Measurements from ENCODE around the gene SASH1. TPM values are rescaled to one million over a fixed set of nuclear protein-coding genes. Genes with fewer than 3 reads are reported as not detected.

Gene SASH1
- total RNA-seq, 4 donors from 2014 or later: 132 to 238 (median 160) TPM

GRCh38 chr6:148452876-148453275 lies 110.2 kb downstream of the SASH1 start:
- H3K4me1 ChIP-seq: peaks cover 0 to 23% (median 0%) of the 10 kb centered on the region in 4 donors
- WGBS, 2 donors: 83% methylated on average over 14 to 16 of the region's 16 CpGs
- no peaks in the 10 kb centered on the region for H3K9me3 ChIP-seq
- no peak overlapping the region for H3K4me3 ChIP-seq
- peaks cover 0 to 4% (median 0%) of the 10 kb centered on the region in 3 donors for H3K36me3 ChIP-seq
- DNase-seq (ENCODE audit: low spot score in 2 of 2): no peak
- no peak overlapping the region for H3K27ac ChIP-seq
- TF ChIP-seq EP300 (IDR thresholded peaks at IDR 0.05) (no peak), CTCF (IDR thresholded peaks at IDR 0.05) (no peak), POLR2A (IDR thresholded peaks at IDR 0.05) (no peak)
- no peaks in the 10 kb centered on the region for H3K27me3 ChIP-seq

GRCh38 chr6:148453906-148454305 lies 111.3 kb downstream of the SASH1 start:
- Histone ChIP-seq H3K4me3 (no peak overlapping the region), H3K27ac (no peak overlapping the region), H3K36me3 (peaks cover 0 to 4% (median 0%) of the 10 kb centered on the region in 3 donors), H3K9me3 (no peaks in the 10 kb centered on the region), H3K4me1 (peaks cover 0 to 23% (median 0%) of the 10 kb centered on the region in 4 donors), H3K27me3 (no peaks in the 10 kb centered on the region)
- no peak for DNase-seq (ENCODE audit: low spot score in 2 of 2)
- TF ChIP-seq POLR2A (IDR thresholded peaks at IDR 0.05) (no peak), EP300 (IDR thresholded peaks at IDR 0.05) (no peak), CTCF (IDR thresholded peaks at IDR 0.05) (no peak)
- WGBS, 2 donors: 96 to 99% methylated on average over 4 to 7 of the region's 7 CpGs

DNA sequence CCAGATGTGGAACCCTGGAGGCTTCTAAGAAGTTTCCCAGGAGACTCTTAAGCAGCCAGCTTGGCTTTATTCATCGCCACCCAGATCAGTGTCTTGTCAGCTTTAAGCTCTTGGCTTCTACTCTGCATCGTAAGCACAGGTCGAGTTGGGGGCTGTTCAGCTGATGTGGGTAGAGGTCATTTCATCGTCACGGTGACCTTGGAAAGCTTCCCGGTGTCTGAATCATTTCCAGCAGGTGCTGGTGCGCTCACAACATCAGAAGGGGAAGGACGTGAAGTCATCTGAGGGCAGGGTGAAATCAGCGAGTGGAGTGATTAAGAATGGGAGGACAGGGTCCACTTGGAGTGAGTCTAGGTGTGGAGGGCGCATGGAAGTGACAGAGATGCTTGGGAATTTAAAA lies 112.6 kb downstream of the SASH1 start:
- DNase-seq (ENCODE audit: low spot score in 2 of 2): no peak
- Histone ChIP-seq H3K27ac (peak overlapping the region in 1 of 4 donors; percentile 67), H3K9me3 (no peaks in the 10 kb centered on the region), H3K36me3 (peaks cover 0 to 6% (median 0%) of the 10 kb centered on the region in 3 donors), H3K4me1 (peaks cover 0 to 23% (median 0%) of the 10 kb centered on the region in 4 donors), H3K4me3 (no peak overlapping the region), H3K27me3 (no peaks in the 10 kb centered on the region)
- TF ChIP-seq CTCF (IDR thresholded peaks at IDR 0.05) (no peak), EP300 (IDR thresholded peaks at IDR 0.05) (peak in 1 of 2 donors; percentile 8)
- WGBS, 2 donors: 55 to 60% methylated on average over 10 of the region's 10 CpGs

GRCh38 chr6:148455674-148456558 lies 113.3 kb downstream of the SASH1 start:
- Histone ChIP-seq H3K9me3 (no peaks in the 10 kb centered on the region), H3K36me3 (peaks cover 0 to 6% (median 0%) of the 10 kb centered on the region in 3 donors), H3K4me1 (peaks cover 0 to 23% (median 0%) of the 10 kb centered on the region in 4 donors), H3K27me3 (no peaks in the 10 kb centered on the region), H3K27ac (peak overlapping the region in 2 of 4 donors; percentile 33 to 67), H3K4me3 (no peak overlapping the region)
- no peak for TF ChIP-seq POLR2A (IDR thresholded peaks at IDR 0.05)
- TF ChIP-seq CTCF (IDR thresholded peaks at IDR 0.05): no peak
- no peak for TF ChIP-seq EP300 (IDR thresholded peaks at IDR 0.05)
- WGBS, 2 donors: 65 to 67% methylated on average over 18 to 20 of the region's 20 CpGs
- DNase-seq (ENCODE audit: low spot score in 2 of 2): no peak

Measured in tibial nerve (tissue), 4 donors.